ENCODE data around the gene HINT3. TPM values are rescaled to one million over a fixed set of nuclear protein-coding genes. Genes with fewer than 3 reads are reported as not detected.

The HINT3 gene
- total and polyA plus RNA-seq, 11 donors, result 8.1 to 40.0 (median 33.8) TPM

DNA sequence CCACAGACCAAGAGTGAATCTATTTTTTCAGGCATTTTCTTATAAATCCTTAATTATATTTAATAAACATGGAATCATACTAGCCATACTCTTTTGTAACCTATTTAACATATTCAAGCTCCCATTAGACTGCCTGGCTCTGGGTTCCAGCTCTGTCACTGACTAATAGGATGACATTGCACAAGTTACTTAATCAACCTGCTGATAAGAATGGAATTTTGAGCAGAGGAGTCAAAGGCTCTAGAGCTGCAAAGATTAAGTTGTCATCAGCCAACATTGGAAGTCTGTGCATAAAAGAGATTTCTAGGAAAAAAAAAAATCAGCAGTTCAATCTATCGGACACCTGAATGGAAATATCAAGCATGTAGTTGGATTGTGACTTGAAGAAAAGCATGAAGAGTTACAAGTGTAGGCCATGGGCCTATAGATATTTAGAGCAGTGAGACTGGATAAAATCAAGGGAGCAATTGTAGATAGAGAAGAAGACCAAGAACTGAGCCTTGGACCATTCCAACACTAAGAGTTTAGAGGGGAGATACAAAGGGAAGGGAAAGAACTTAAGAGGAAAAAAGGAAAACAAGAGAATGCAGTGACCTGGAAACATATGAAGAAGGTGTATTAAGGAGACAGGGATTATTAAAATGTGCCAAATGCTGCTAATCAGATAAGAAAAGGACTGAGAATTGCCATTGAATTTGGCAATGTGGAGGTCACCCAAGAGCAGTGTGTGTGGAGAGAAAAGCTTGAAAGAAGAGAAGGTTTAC is 11.0 kb upstream of the HINT3 start:
- intact Hi-C loops (cut with DNase I), result no loop called here
- Histone ChIP-seq H3K27me3 (no peaks in the 10 kb centered on the region), H3K9me3 (no peaks in the 10 kb centered on the region), H3K4me1 (peaks cover 0 to 50% (median 17%) of the 10 kb centered on the region in 12 donors), H3K36me3 (no peaks in the 10 kb centered on the region), H3K27ac (peak overlapping the region in 9 of 12 donors; percentile 3 to 81 (median 53)), H3K4me3 (no peak overlapping the region)
- ATAC-seq, result peak in 2 of 4 donors; percentile 40 to 81
- 44 to 63% (median 54%) methylated on average over 1 of the region's 1 CpG for WGBS, 4 donors
- TF ChIP-seq, protein P1, sequence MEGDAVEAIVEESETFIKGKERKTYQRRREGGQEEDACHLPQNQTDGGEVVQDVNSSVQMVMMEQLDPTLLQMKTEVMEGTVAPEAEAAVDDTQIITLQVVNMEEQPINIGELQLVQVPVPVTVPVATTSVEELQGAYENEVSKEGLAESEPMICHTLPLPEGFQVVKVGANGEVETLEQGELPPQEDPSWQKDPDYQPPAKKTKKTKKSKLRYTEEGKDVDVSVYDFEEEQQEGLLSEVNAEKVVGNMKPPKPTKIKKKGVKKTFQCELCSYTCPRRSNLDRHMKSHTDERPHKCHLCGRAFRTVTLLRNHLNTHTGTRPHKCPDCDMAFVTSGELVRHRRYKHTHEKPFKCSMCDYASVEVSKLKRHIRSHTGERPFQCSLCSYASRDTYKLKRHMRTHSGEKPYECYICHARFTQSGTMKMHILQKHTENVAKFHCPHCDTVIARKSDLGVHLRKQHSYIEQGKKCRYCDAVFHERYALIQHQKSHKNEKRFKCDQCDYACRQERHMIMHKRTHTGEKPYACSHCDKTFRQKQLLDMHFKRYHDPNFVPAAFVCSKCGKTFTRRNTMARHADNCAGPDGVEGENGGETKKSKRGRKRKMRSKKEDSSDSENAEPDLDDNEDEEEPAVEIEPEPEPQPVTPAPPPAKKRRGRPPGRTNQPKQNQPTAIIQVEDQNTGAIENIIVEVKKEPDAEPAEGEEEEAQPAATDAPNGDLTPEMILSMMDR (IDR thresholded peaks at IDR 0.05), result no peak
- TF ChIP-seq POLR2A (IDR thresholded peaks at IDR 0.05), result no peak
- DNase-seq, result no peak

DNA sequence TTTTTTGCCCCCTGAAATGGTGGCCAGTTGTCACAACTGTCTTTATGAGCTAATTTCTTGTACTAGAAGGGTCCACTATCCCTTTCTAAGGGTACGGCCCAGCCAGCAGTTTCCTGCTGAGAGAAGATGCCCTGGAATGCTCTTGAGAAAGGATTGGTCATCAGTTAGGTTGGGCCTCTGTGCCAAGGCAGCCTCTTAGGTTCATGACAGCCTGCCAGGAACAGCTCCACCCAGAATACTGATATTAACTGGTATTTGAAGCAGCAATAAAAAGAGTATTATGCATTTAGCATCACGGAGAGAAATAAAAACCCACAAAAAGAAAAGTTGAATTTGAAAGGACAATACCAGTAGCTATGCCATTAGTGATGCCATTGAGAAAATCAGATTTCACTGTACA is 9.0 kb upstream of the HINT3 start:
- Histone ChIP-seq H3K9me3 (no peaks in the 10 kb centered on the region), H3K4me1 (peaks cover 0 to 45% (median 17%) of the 10 kb centered on the region in 12 donors), H3K4me3 (no peak overlapping the region), H3K36me3 (no peaks in the 10 kb centered on the region), H3K27ac (no peak overlapping the region), H3K27me3 (no peaks in the 10 kb centered on the region)
- 78 to 87% (median 85%) methylated on average over 2 of the region's 2 CpGs for WGBS, 4 donors
- no peak for DNase-seq
- intact Hi-C loops (cut with DNase I), result no loop called here
- TF ChIP-seq, protein P1 (IDR thresholded peaks at IDR 0.05), result no peak
- TF ChIP-seq POLR2A (IDR thresholded peaks at IDR 0.05), result no peak
- ATAC-seq, result peak in 1 of 4 donors; percentile 23

DNA sequence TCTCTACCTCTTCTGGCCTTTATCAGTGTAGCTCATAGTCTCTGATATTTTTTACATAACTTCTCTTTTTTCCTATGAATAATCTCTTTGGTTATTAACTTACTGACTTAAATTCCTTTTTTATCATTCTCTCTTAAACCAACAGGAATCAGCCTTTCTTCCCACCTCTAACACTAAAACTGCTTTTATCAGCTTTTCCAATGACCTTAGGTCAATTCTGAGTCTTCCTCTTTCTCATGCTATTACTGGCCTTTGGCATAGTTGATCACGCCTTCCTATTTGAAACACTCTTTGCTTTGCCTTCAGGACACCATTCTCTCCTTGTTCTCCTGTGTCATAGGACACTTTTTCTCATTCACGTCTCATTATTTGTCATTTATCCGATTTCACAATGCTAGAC is 8.1 kb upstream of the HINT3 start:
- H3K36me3 ChIP-seq, result no peaks in the 10 kb centered on the region
- 91 to 95% (median 94%) methylated on average over 3 of the region's 3 CpGs for WGBS, 4 donors
- no peak for TF ChIP-seq POLR2A (IDR thresholded peaks at IDR 0.05)
- TF ChIP-seq, protein P1 (IDR thresholded peaks at IDR 0.05), result no peak
- H3K27ac ChIP-seq, result peak overlapping the region in 1 of 12 donors; percentile 33
- no peak overlapping the region for H3K4me3 ChIP-seq
- peaks cover 0 to 40% (median 17%) of the 10 kb centered on the region in 12 donors for H3K4me1 ChIP-seq
- intact Hi-C loops (cut with DNase I), result no loop called here
- ATAC-seq, result no peak
- H3K27me3 ChIP-seq, result no peaks in the 10 kb centered on the region
- H3K9me3 ChIP-seq, result no peaks in the 10 kb centered on the region
- no peak for DNase-seq

DNA sequence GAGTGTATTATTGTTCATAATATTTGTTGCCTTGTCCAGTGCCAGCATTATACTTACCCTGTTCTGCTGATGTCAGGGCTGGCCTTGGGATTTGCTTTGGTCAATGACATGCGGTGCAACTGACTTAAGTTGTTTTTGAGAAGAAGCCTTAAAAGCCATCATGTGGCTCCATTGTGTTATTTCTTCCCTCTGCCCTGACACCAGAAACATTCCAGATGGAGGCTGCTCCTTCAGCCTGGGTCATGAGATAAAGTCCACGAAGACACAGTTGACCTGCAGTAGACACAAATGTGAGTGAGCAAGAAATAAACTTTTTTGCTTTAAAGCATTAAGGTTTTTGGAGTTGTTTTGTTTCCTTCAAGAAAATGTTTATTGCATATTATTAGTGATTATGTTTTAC is 7.5 kb upstream of the HINT3 start:
- 61 to 73% (median 67%) methylated on average over 2 of the region's 2 CpGs for WGBS, 4 donors
- ATAC-seq (no peak), DNase-seq (no peak)
- H3K27ac ChIP-seq, result no peak overlapping the region
- H3K4me3 ChIP-seq, result no peak overlapping the region
- H3K9me3 ChIP-seq, result no peaks in the 10 kb centered on the region
- no peaks in the 10 kb centered on the region for H3K36me3 ChIP-seq
- no peaks in the 10 kb centered on the region for H3K27me3 ChIP-seq
- TF ChIP-seq, protein P1 (IDR thresholded peaks at IDR 0.05), result no peak
- TF ChIP-seq POLR2A (IDR thresholded peaks at IDR 0.05), result no peak
- peaks cover 0 to 33% (median 15%) of the 10 kb centered on the region in 12 donors for H3K4me1 ChIP-seq
- intact Hi-C loops (cut with DNase I), result no loop called here

Measured in heart left ventricle (tissue), 16 donors.